GM12878 (cell line): ENCODE measurements around the gene SERPINF2. TPM values are rescaled to one million over a fixed set of nuclear protein-coding genes. Genes with fewer than 3 reads are reported as not detected.

Experiments
- ATAC-seq: fragments of 200-7000 bp; cut with Tn5 transposase; 3 replicates; pipeline ENCODE4 v1.9.1; 2020; ENCODE audit warnings: mild to moderate bottlenecking, moderate library complexity
- BruUV-seq: library from RNA; stranded (reverse); fragments of 400-500 nt; replicated peaks from 2 replicates; lab custom pipeline; 2021; lab: Mats Ljungman, UMichigan
- CTCF ChIA-PET: fragments of 300-600 bp; sonication (Branson Sonifier 250); formaldehyde crosslinking; extraction: SDS; loops from one replicate; lab custom pipeline; 2021; ENCODE audit warnings: inconsistent platforms; lab: Yijun Ruan, JAX
- POLR2A ChIA-PET: fragments of 350-600 bp; formaldehyde crosslinking; extraction: SDS; loops from one replicate; lab custom pipeline; 2021; ENCODE audit warnings: inconsistent platforms; lab: Charles Lee
- RAD21 ChIA-PET: fragments of 300-600 bp; sonication (Branson Sonifier 250); formaldehyde crosslinking; loops from one replicate; lab custom pipeline; 2023; ENCODE audit warnings: antibody characterized with exemption; ENCODE audit not compliant: unreplicated experiment; lab: Charles Lee
- SMC1A ChIA-PET: fragments of 300-600 bp; sonication (Branson Sonifier 250); formaldehyde crosslinking; loops from one replicate; lab custom pipeline; 2023; ENCODE audit not compliant: unreplicated experiment, uncharacterized antibody; lab: Charles Lee
- DNase-seq: peaks from one replicate; pipeline ENCODE4 v3.0.0-alpha.2; 2011; ENCODE audit warnings: low read depth, low spot score
- FAIRE-seq: peaks from 3 replicates; lab custom pipeline; 2011; peaks lifted over from hg19 to GRCh38; lab: Jason Lieb, UNC
- H2AFZ ChIP-seq: 2 replicates; pipeline ENCODE4 v1.6.0; 2011; ENCODE audit warnings: low read depth, low read length, control low read depth; ENCODE audit not compliant: control insufficient read depth
- H3K27ac ChIP-seq: 2 replicates; pipeline ENCODE4 v1.5.1; 2011; ENCODE audit warnings: control low read depth; ENCODE audit not compliant: control insufficient read depth, insufficient read depth
- H3K27me3 ChIP-seq, 2 experiments: replicated peaks in 1 of 2; 2 replicates each; pipeline versions ENCODE4 v1.6.0 to v1.6.1; 2011; ENCODE audit warnings: low read length in 1 of 2; ENCODE audit not compliant: control insufficient read depth in 2 of 2, insufficient read depth in 2 of 2
- H3K36me3 ChIP-seq, 2 experiments: 2 replicates each; pipeline ENCODE4 v1.5.1; 2011; ENCODE audit warnings: low read length in 1 of 2; ENCODE audit not compliant: control insufficient read depth in 2 of 2, insufficient read depth in 2 of 2
- H3K4me1 ChIP-seq: 2 replicates; pipeline ENCODE4 v1.6.1; 2011; ENCODE audit warnings: mild to moderate bottlenecking, low read length, moderate library complexity, mixed read lengths; ENCODE audit not compliant: control insufficient read depth, insufficient read depth
- H3K4me2 ChIP-seq: 2 replicates; pipeline ENCODE4 v1.6.0; 2011; ENCODE audit warnings: control low read depth; ENCODE audit not compliant: control insufficient read depth, insufficient read depth
- H3K4me3 ChIP-seq: fragments of 200-600 bp; sonication (generic); 2 replicates; pipeline ENCODE4 v1.5.1; 2016
- H3K79me2 ChIP-seq: 2 replicates; pipeline ENCODE4 v1.6.0; 2011; ENCODE audit warnings: low read length; ENCODE audit not compliant: control insufficient read depth, insufficient read depth
- H3K9ac ChIP-seq: 2 replicates; pipeline ENCODE4 v1.8.0; 2011; ENCODE audit warnings: low read length, control low read depth, mixed read lengths; ENCODE audit not compliant: control insufficient read depth, insufficient read depth
- H3K9me3 ChIP-seq: replicated peaks from 3 replicates; pipeline ENCODE4 v1.5.1; 2011; ENCODE audit warnings: mild to moderate bottlenecking, low read length; ENCODE audit not compliant: control insufficient read depth, insufficient read depth
- H4K20me1 ChIP-seq: 2 replicates; pipeline ENCODE4 v1.6.0; 2011; ENCODE audit not compliant: control insufficient read depth, insufficient read depth
- ATF7 ChIP-seq: fragments of 450-650 bp; IDR thresholded peaks from 2 replicates; pipeline ENCODE4 v1.6.1; 2016; ENCODE audit warnings: low read depth, mild to moderate bottlenecking
- BCL11A ChIP-seq: IDR thresholded peaks from 2 replicates; pipeline ENCODE4 v1.6.1; 2011; ENCODE audit warnings: low read depth, low read length
- DPF2 ChIP-seq: fragments of 450-650 bp; IDR thresholded peaks from 2 replicates; pipeline ENCODE4 v1.6.1; 2017; ENCODE audit warnings: mild to moderate bottlenecking
- EED ChIP-seq: sonication (generic); IDR thresholded peaks from 2 replicates; pipeline ENCODE4 v1.6.1; 2016; ENCODE audit warnings: antibody characterized with exemption, low read depth
- EP300 ChIP-seq, 2 experiments: fragments of 150-350 bp in 1 of 2; IDR thresholded peaks; 2 replicates each; pipeline ENCODE4 v1.6.1; 2011 to 2012; ENCODE audit warnings: low read depth in 2 of 2, low read length in 2 of 2, borderline replicate concordance in 1 of 2, improper control_type of control experiment in 1 of 2, inconsistent platforms in 1 of 2; ENCODE audit not compliant: control insufficient read depth in 1 of 2
- IKZF1 ChIP-seq: fragments of 450-650 bp; conservative IDR thresholded peaks from 2 replicates; pipeline ENCODE4 v1.6.1; 2017; ENCODE audit warnings: antibody characterized with exemption, mild to moderate bottlenecking
- IKZF2 ChIP-seq, 2 experiments: fragments of 450-650 bp; IDR thresholded peaks; 2 replicates each; pipeline ENCODE4 v1.6.1; 2017; ENCODE audit warnings: mild to moderate bottlenecking in 2 of 2, moderate library complexity in 2 of 2
- NFIC ChIP-seq: IDR thresholded peaks from 2 replicates; pipeline ENCODE4 v1.6.1; 2012; ENCODE audit warnings: low read depth, mild to moderate bottlenecking, inconsistent platforms, low read length, moderate library complexity
- NR2F1 ChIP-seq: fragments of 450-650 bp; conservative IDR thresholded peaks from 2 replicates; pipeline ENCODE4 v1.6.1; 2017; ENCODE audit warnings: mild to moderate bottlenecking
- RUNX3 ChIP-seq: IDR thresholded peaks from 2 replicates; pipeline ENCODE4 v1.6.1; 2012; ENCODE audit warnings: low read length, inconsistent platforms
- SKIL ChIP-seq: fragments of 450-650 bp; IDR thresholded peaks from 2 replicates; pipeline ENCODE4 v1.6.1; 2017; ENCODE audit warnings: mild to moderate bottlenecking, low read depth, inconsistent platforms; ENCODE audit not compliant: poor library complexity, severe bottlenecking
- SRF ChIP-seq, 2 experiments: IDR thresholded peaks; 2 replicates each; pipeline ENCODE4 v1.6.1; 2011; ENCODE audit warnings: low read depth in 2 of 2, low read length in 2 of 2, mild to moderate bottlenecking in 1 of 2, moderate library complexity in 1 of 2
- STAT1 ChIP-seq: fragments of 450-650 bp; conservative IDR thresholded peaks from 2 replicates; pipeline ENCODE4 v1.6.1; 2014; ENCODE audit warnings: antibody characterized with exemption, mild to moderate bottlenecking
- TARDBP ChIP-seq: IDR thresholded peaks from 2 replicates; pipeline ENCODE4 v1.6.1; 2016; ENCODE audit warnings: borderline replicate concordance
- WGBS: methylation state at CpG from one replicate; pipeline ENCODE4 v1.1.6; 2016; ENCODE audit warnings: low lambda C conversion rate; ENCODE audit not compliant: insufficient replicate concordance, insufficient coverage; ENCODE audit errors: missing lambda C conversion rate; 5-methylcytosine and 5-hydroxymethylcytosine counted together
- in situ Hi-C: fragments of 300-500 bp; cut with MboI; formaldehyde crosslinking; loops from 9 replicates; pipeline ENCODE4 v1.14.3; 2018; ENCODE audit warnings: mixed read lengths
- intact Hi-C: fragments of 100-400 bp; cut with micrococcal nuclease; formaldehyde crosslinking; loops from one replicate; pipeline ENCODE4 v1.14.2; 2022; ENCODE audit not compliant: unreplicated experiment
- polyA plus RNA-seq, 11 experiments: library from polyadenylated mRNA; depleted of rRNA in 4 of 11; unstranded in 6 of 11; stranded (reverse) in 5 of 11; fragments of >200 nt; fragmentation: Nextera tagmentation in 4 of 11; fragmentation: Illumina TruSeq in 1 of 11; extraction: Ambion mirVana in 4 of 11; extraction: Trizol in 1 of 11; gene quantifications; 1 replicate in 1 of 11; 2 replicates in 10 of 11; pipeline versions ENCODE4 v1.2.1 to v1.2.3, GENCODE V29; 2011 to 2016; ENCODE audit warnings: inconsistent platforms in 2 of 11, missing spikeins in 2 of 11, low read depth in 1 of 11
- total RNA-seq, 4 experiments: library from RNA; depleted of rRNA in 3 of 4; stranded (reverse); fragments of >200 nt in 3 of 4; fragmentation: Illumina TruSeq in 1 of 4; extraction: Trizol in 1 of 4; gene quantifications; 2 replicates each; pipeline versions ENCODE4 v1.2.1 to v1.2.3, GENCODE V29; 2013 to 2021
- TF ChIP-seq, protein P1 (sequence below): fragments of 450-650 bp; IDR thresholded peaks from 2 replicates; pipeline ENCODE4 v1.6.1; 2017; ENCODE audit warnings: borderline replicate concordance

SERPINF2 gene
- total and polyA plus RNA-seq, 10 of the 15 experiments (the other 5 are each of a cell fraction or from before 2014, with no cell fraction given), result 0.04 to 0.21 (median 0.12) TPM; not detected in 6

DNA sequence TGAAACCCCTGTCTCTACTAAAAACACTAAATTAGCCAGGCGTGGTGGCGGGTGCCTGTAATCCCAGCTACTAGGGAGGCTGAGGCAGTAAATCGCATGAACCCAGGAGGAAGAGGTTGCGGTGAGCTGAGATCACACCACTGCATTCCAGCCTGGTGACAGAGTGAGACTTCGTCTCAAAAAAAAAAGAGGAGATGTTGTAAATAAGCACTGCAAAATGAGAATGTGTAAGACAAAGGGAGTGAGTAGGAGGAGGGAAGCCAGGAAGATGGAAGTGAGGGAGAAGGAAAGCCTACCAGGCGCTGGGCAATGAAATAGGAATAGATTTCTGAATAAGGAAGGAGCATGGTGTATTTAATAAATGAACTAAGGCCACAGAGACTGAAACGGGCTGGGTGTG is 49.3 kb upstream of the SERPINF2 start:
- no peak for TF ChIP-seq TARDBP
- TF ChIP-seq IKZF1, result no peak
- no peak for TF ChIP-seq STAT1
- no peak for DNase-seq
- Histone ChIP-seq H3K4me1 (peaks cover 4% of the 10 kb centered on the region), H3K4me3 (no peak overlapping the region), H3K27me3 (no peaks in the 10 kb centered on the region), H2AFZ (no peak overlapping the region), H3K9ac (no peak overlapping the region), H4K20me1 (no peaks in the 10 kb centered on the region), H3K4me2 (no peak overlapping the region), H3K79me2 (no peaks in the 10 kb centered on the region), H3K27ac (no peak overlapping the region), H3K36me3 (no peaks in the 10 kb centered on the region), H3K9me3 (no peaks in the 10 kb centered on the region)
- ATAC-seq, result no peak
- SMC1A ChIA-PET, result no interaction called here
- intact Hi-C loops, result no loop called here
- 81% methylated on average over 7 of the region's 7 CpGs for WGBS
- no peak for FAIRE-seq
- BruUV-seq, result no TSS peak
- POLR2A ChIA-PET, result no interaction called here
- RAD21 ChIA-PET, result interaction anchor here (0.6 kb wide), 1 partner anchor 408 kb away, joined by 3 read pairs; no protein-coding TSS in a partner anchor
- CTCF ChIA-PET, result no interaction called here
- in situ Hi-C loops, result no loop called here

- Histone ChIP-seq H3K27ac (no peak overlapping the region), H3K4me3 (no peak overlapping the region), H3K79me2 (no peaks in the 10 kb centered on the region), H3K36me3 (no peaks in the 10 kb centered on the region), H3K4me2 (0 out of 2 replicates have a peak overlapping the region, but pooled peaks have one; percentile 9), H2AFZ (no peak overlapping the region), H4K20me1 (no peaks in the 10 kb centered on the region), H3K4me1 (peaks cover 4% of the 10 kb centered on the region), H3K9ac (no peak overlapping the region), H3K27me3 (no peaks in the 10 kb centered on the region), H3K9me3 (no peaks in the 10 kb centered on the region)
- BruUV-seq, result no TSS peak
- POLR2A ChIA-PET, result no interaction called here
- SMC1A ChIA-PET, result no interaction called here
- in situ Hi-C loops, result no loop called here
- ATAC-seq, result peak; percentile 99
- peak; percentile 28 for DNase-seq
- peak; percentile 84 for FAIRE-seq
- 0% methylated on average over 8 of the region's 8 CpGs for WGBS
- CTCF ChIA-PET, result no interaction called here
- intact Hi-C loops, result no loop called here
- RAD21 ChIA-PET, result no interaction called here
- peak; percentile 37; the same call in 1 of the 2 replicates for TF ChIP-seq ATF7
- TF ChIP-seq DPF2, result peak; percentile 37; the same call in 1 of the 2 replicates
- peak in 1 of 2 experiments; percentile 13; a peak in 1 of 4 replicates for TF ChIP-seq EP300 (IDR thresholded peaks at IDR 0.05; ENCODE audit: borderline replicate concordance in 1 of 2, control insufficient read depth in 1 of 2, low read depth in 2 of 2, low read length in 2 of 2)
- peak; percentile 36; the same call in 1 of the 2 replicates for TF ChIP-seq NR2F1
- TF ChIP-seq, protein P1, sequence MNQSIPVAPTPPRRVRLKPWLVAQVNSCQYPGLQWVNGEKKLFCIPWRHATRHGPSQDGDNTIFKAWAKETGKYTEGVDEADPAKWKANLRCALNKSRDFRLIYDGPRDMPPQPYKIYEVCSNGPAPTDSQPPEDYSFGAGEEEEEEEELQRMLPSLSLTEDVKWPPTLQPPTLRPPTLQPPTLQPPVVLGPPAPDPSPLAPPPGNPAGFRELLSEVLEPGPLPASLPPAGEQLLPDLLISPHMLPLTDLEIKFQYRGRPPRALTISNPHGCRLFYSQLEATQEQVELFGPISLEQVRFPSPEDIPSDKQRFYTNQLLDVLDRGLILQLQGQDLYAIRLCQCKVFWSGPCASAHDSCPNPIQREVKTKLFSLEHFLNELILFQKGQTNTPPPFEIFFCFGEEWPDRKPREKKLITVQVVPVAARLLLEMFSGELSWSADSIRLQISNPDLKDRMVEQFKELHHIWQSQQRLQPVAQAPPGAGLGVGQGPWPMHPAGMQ, result no peak
- peak; percentile 45 for TF ChIP-seq RUNX3
- peak; percentile 71; the same call in 1 of the 2 replicates for TF ChIP-seq BCL11A
- no peak for TF ChIP-seq NFIC
- 0 out of 4 replicates have a peak, but pooled peaks of 1 of the 2 experiments have one; percentile 13 for TF ChIP-seq SRF (IDR thresholded peaks at IDR 0.05; ENCODE audit: low read depth in 2 of 2, low read length in 2 of 2)
- TF ChIP-seq EED, result peak; percentile 66
- TF ChIP-seq STAT1, result no peak
- TF ChIP-seq SKIL, result peak; percentile 21
- peak; percentile 53; the same call in 1 of the 2 replicates for TF ChIP-seq IKZF1
- TF ChIP-seq IKZF2 (IDR thresholded peaks at IDR 0.05), result peak; percentile 62 to 63; a peak in 3 of 4 replicates
These were observed 47.3 kb upstream of the SERPINF2 start for GRCh38 chr17:1695365-1695764.
